ACC112 (cell line): ENCODE measurements around the gene ADD1.
A peak's percentile ranks its signal among the peaks of the same experiment; 100 is the strongest.

Experiments used
- H2AFZ ChIP-seq: fragments of 200-600 bp; sonication (generic); one replicate; pipeline ENCODE4 v1.6.0; 2017; ENCODE audit warnings: antibody characterized with exemption, low read length; ENCODE audit not compliant: unreplicated experiment
- H3K27ac ChIP-seq: fragments of 200-600 bp; sonication (generic); 2 replicates; pipeline ENCODE4 v1.5.1; 2014; ENCODE audit warnings: low read depth, mild to moderate bottlenecking, antibody characterized with exemption, low read length, moderate library complexity
- H3K27me3 ChIP-seq: fragments of 200-600 bp; sonication (generic); 2 replicates; pipeline ENCODE4 v1.6.1; 2014; ENCODE audit warnings: mild to moderate bottlenecking, antibody characterized with exemption, low read length, moderate library complexity, mixed read lengths; ENCODE audit not compliant: insufficient read depth
- H3K36me3 ChIP-seq: fragments of 200-600 bp; sonication (generic); 2 replicates; pipeline ENCODE4 v1.6.1; 2016; ENCODE audit warnings: mild to moderate bottlenecking, antibody characterized with exemption, low read length, moderate library complexity, mixed read lengths; ENCODE audit not compliant: insufficient read depth
- H3K4me1 ChIP-seq: fragments of 200-600 bp; sonication (generic); one replicate; pipeline ENCODE4 v1.6.1; 2016; ENCODE audit warnings: low read length, mixed read lengths; ENCODE audit not compliant: insufficient read depth, unreplicated experiment, control insufficient read depth
- H3K4me3 ChIP-seq: fragments of 200-600 bp; sonication (generic); 2 replicates; pipeline ENCODE4 v1.5.1; 2014; ENCODE audit warnings: mild to moderate bottlenecking, low read depth, low read length
- H3K79me2 ChIP-seq: fragments of 200-600 bp; sonication (generic); one replicate; pipeline ENCODE4 v1.6.0; 2016; ENCODE audit warnings: low read length; ENCODE audit not compliant: control insufficient read depth, unreplicated experiment, insufficient read depth

ADD1 gene

DNA sequence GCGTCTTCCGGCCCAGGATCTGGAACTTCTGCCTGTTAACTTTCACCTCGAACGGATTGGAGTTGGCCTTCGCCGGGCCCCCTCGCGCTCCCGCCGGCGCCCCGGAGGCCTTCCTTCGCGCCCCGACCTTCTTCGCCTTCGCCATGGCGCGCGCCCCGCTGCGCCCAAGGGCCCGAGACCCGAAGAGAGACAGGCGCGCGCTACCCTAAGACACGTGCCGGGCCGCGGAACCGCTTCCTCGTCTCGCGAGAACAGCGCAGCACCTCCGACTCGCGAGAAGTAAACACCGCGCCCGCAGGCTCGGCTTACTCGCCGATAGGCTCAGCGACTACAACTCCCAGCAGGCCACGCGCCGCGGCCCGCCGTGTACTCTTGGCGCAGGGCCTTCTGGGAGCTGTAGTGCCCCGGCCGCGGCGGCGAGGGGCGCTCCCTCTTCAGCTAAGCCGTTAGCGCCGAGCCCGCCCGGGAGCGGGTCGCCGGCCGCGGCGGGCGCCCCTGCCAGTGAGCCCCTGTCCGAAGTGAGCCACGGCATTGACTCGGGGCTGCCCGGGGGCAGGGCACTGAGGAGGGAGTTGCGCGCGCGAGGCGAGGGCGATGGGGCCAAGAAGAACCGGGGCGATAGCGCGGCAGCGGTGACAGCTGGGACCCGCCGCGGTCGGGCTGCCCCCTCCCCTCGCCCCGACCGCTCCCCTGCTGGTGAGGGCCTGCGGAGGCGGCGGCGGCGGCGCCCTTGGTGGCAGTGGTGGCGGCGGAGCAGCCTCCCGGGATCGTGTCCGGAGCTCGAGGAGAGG, 119.7 kb downstream of the ADD1 start, which contains the start of the genes GRK4 and NOP14:
TSS of gene GRK4 (plus strand) at position 397 of the 791 bp plus-strand sequence. CDS start 500 bp downstream, outside the sequence.
TSS of gene NOP14 (minus strand) at position 232 of the 791 bp plus-strand sequence. CDS start at position 145, 87 bp downstream.
- H3K27me3 ChIP-seq = no peaks in the 10 kb centered on the region
- H3K4me3 ChIP-seq = peak within 1 kb of the TSS; percentile 95
- peaks cover 44% of the 10 kb centered on the region for H3K79me2 ChIP-seq
- peak within 1 kb of the TSS; percentile 68 for H3K27ac ChIP-seq
- peaks cover 16% of the 10 kb centered on the region for H3K4me1 ChIP-seq
- peak within 1 kb of the TSS; percentile 92 for H2AFZ ChIP-seq
- H3K36me3 ChIP-seq = peaks cover 1% of the 10 kb centered on the region; the same call in 1 of the 2 replicates

- no peaks in the 10 kb centered on the region for H3K36me3 ChIP-seq
- peak overlapping the region; percentile 95 for H3K4me3 ChIP-seq
- peaks cover 9% of the 10 kb centered on the region for H3K4me1 ChIP-seq
- H2AFZ ChIP-seq = peak overlapping the region; percentile 64
- peaks cover 38% of the 10 kb centered on the region for H3K79me2 ChIP-seq
- H3K27me3 ChIP-seq = no peaks in the 10 kb centered on the region
- no peak overlapping the region for H3K27ac ChIP-seq
Observed at GRCh38 chr4:2963966-2964471, 120.4 kb downstream of the ADD1 start.

DNA sequence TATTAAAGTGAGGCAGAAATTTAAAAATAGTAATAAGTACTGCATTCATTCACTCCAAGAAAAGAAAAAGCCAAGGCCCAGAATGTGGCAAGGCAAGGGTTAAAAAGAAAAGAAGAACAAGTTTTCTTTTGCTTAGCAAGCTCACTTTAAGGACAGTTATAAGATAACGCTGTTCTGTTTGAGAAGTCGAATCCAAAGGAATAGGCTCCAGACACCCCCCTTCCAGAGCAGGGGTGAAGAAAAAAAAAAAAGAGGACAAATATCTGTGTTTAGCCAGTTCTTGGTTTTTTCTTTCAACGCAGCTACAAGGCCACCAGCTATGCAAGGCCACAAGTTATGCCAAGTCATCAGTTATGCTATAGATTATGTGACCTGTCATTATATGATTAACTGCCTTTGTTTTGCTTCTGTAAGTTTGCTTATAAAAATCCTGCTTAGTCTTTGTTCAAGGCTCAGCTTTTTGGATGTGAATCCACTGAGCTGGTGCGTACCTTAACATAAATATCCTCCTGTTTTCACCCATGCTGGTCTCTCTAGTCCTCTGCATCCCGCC, 121.1 kb downstream of the ADD1 start:
- Histone ChIP-seq H3K4me1 (peaks cover 8% of the 10 kb centered on the region), H3K27me3 (no peaks in the 10 kb centered on the region), H2AFZ (no peak overlapping the region), H3K79me2 (peaks cover 32% of the 10 kb centered on the region), H3K36me3 (no peaks in the 10 kb centered on the region), H3K4me3 (peak overlapping the region; percentile 95), H3K27ac (no peak overlapping the region)

GRCh38 chr4:2965262-2965661, 121.6 kb downstream of the ADD1 start:
- H3K27me3 ChIP-seq = no peaks in the 10 kb centered on the region
- H3K79me2 ChIP-seq = peaks cover 27% of the 10 kb centered on the region
- peaks cover 8% of the 10 kb centered on the region for H3K4me1 ChIP-seq
- no peak overlapping the region for H3K27ac ChIP-seq
- H2AFZ ChIP-seq = no peak overlapping the region
- H3K36me3 ChIP-seq = no peaks in the 10 kb centered on the region
- H3K4me3 ChIP-seq = peak overlapping the region; percentile 95; the same call in 1 of the 2 replicates

DNA sequence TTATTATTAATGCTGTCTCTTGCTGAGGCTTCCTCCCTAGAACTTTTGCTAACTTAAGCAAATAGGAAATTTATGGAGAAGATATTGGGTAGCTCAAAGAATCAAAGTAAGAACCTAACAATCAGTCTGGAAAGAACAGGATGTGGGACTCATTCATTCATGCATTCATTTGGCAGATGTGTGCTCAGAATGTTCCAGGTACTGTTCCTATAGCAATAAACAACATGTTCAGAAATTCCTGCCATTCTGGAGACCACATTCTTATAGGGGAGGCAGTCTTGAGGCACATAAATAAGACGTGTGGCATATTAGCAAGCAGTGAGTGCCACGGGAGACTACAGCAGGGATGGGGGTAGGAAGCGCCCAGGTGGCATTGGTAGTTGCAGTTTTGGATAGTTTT, 124.7 kb downstream of the ADD1 start:
- no peaks in the 10 kb centered on the region for H3K36me3 ChIP-seq
- no peaks in the 10 kb centered on the region for H3K27me3 ChIP-seq
- H3K4me3 ChIP-seq = no peak overlapping the region
- H3K79me2 ChIP-seq = peaks cover 7% of the 10 kb centered on the region
- H3K27ac ChIP-seq = no peak overlapping the region
- no peaks in the 10 kb centered on the region for H3K4me1 ChIP-seq
- H2AFZ ChIP-seq = no peak overlapping the region

GRCh38 chr4:2971275-2971674, 127.6 kb downstream of the ADD1 start:
- Histone ChIP-seq H3K27me3 (no peaks in the 10 kb centered on the region), H3K79me2 (no peaks in the 10 kb centered on the region), H3K4me3 (no peak overlapping the region), H3K27ac (no peak overlapping the region), H2AFZ (no peak overlapping the region), H3K4me1 (no peaks in the 10 kb centered on the region), H3K36me3 (no peaks in the 10 kb centered on the region)

- Histone ChIP-seq H3K27ac (no peak overlapping the region), H3K27me3 (peaks cover 5% of the 10 kb centered on the region; the same call in 1 of the 2 replicates), H3K4me3 (no peak overlapping the region), H3K4me1 (no peaks in the 10 kb centered on the region), H2AFZ (no peak overlapping the region), H3K79me2 (no peaks in the 10 kb centered on the region), H3K36me3 (no peaks in the 10 kb centered on the region)
Observed at GRCh38 chr4:2977211-2978088, 133.8 kb downstream of the ADD1 start.
